T-helper 2 cell (primary cell): ENCODE measurements around the gene SEPTIN14.
"Not testable (repeated sequence)": the region's sequence is repeated elsewhere in the genome, so short reads cannot be mapped to it uniquely, and the experiment has no call there.

Experiments
- DNase-seq, 5 experiments: peaks; one replicate each; pipeline versions ENCODE4 v3.0.0 to v3.0.0-alpha.2; 2012 to 2022

SEPTIN14 gene

GRCh38 chr7:55784151-55784550 is 78.4 kb downstream of the SEPTIN14 start:
- DNase-seq = no peak

GRCh38 chr7:55778631-55779030 is 83.9 kb downstream of the SEPTIN14 start:
- no peak for DNase-seq

- no peak for DNase-seq
These were observed 86.4 kb downstream of the SEPTIN14 start for GRCh38 chr7:55776196-55776595.

- DNase-seq = no peak
These were observed 87.5 kb downstream of the SEPTIN14 start for GRCh38 chr7:55775051-55775420.

GRCh38 chr7:55774327-55775050 is 88.1 kb downstream of the SEPTIN14 start:
- no peak for DNase-seq

- no peak for DNase-seq
These were observed 91.8 kb downstream of the SEPTIN14 start for GRCh38 chr7:55770778-55771177.

GRCh38 chr7:55753274-55753862 is 109.2 kb downstream of the SEPTIN14 start:
- DNase-seq = not testable (repeated sequence)

- not testable (repeated sequence) for DNase-seq
These were observed 117.8 kb downstream of the SEPTIN14 start for GRCh38 chr7:55744706-55745105.
